ENCODE data around the gene DRP2. TPM values are rescaled to one million over a fixed set of nuclear protein-coding genes. Genes with fewer than 3 reads are reported as not detected.

The DRP2 gene
- total and polyA plus RNA-seq, 10 donors = under 0.01 to 0.17 (median 0.09) TPM; not detected in 5

DNA sequence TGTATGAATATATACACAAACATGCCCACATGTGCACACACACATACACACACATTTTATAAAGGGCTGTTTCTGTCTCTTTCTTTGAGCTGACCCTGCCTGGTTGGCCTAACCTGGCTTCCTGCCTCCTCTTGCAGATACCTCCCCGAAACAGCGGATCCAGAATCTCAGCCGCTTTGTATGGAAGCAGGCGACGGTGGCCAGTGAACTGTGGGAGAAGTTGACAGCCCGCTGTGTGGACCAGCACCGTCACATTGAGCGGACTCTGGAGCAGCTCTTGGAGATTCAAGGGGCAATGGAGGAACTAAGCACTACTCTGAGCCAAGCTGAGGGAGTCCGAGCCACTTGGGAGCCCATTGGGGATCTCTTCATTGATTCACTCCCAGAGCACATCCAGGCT, 21.9 kb downstream of the DRP2 start:
- no peaks in the 10 kb centered on the region for H3K36me3 ChIP-seq
- WGBS, 5 donors = 87 to 100% (median 95%) methylated on average over 3 to 9 of the region's 9 CpGs
- intact Hi-C loops (cut with DNase I; ENCODE audit: low total_unique reads) = no loop called here
- H3K4me1 ChIP-seq = no peaks in the 10 kb centered on the region
- H3K9me3 ChIP-seq = no peaks in the 10 kb centered on the region
- no peak for TF ChIP-seq POLR2AphosphoS5 (IDR thresholded peaks at IDR 0.05)
- no peak for TF ChIP-seq POLR2A (IDR thresholded peaks at IDR 0.05)
- TF ChIP-seq, protein P1, sequence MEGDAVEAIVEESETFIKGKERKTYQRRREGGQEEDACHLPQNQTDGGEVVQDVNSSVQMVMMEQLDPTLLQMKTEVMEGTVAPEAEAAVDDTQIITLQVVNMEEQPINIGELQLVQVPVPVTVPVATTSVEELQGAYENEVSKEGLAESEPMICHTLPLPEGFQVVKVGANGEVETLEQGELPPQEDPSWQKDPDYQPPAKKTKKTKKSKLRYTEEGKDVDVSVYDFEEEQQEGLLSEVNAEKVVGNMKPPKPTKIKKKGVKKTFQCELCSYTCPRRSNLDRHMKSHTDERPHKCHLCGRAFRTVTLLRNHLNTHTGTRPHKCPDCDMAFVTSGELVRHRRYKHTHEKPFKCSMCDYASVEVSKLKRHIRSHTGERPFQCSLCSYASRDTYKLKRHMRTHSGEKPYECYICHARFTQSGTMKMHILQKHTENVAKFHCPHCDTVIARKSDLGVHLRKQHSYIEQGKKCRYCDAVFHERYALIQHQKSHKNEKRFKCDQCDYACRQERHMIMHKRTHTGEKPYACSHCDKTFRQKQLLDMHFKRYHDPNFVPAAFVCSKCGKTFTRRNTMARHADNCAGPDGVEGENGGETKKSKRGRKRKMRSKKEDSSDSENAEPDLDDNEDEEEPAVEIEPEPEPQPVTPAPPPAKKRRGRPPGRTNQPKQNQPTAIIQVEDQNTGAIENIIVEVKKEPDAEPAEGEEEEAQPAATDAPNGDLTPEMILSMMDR (IDR thresholded peaks at IDR 0.05 in 8 of 11, conservative IDR thresholded peaks at IDR 0.05 in 3 of 11) = no peak
- no peaks in the 10 kb centered on the region for H3K27me3 ChIP-seq (replicated peaks in 1 of 7)
- H3K27ac ChIP-seq = no peak overlapping the region
- DNase-seq = no peak
- no peak overlapping the region for H3K4me3 ChIP-seq

DNA sequence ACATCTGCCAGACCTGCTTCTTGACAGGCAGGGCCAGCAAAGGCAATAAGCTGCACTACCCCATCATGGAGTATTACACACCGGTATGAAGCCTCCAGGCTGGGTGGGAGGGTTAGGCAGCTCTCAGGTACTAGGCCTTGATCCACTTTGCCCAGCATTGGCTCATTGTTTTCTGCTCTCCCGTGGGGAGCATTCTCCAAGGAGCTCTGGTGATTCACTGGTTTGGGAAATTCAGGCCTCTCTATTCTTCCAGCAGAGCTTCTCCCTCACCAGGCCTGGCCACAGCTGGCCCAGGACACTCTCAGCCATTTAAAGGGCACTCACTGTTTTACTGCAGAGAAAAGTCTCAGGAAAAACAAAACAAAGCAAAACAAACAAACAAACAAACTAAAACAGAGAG, 33.0 kb downstream of the DRP2 start:
- 39 to 91% (median 86%) methylated on average over 2 of the region's 2 CpGs for WGBS, 5 donors
- intact Hi-C loops (cut with DNase I; ENCODE audit: low total_unique reads) = no loop called here

DNA sequence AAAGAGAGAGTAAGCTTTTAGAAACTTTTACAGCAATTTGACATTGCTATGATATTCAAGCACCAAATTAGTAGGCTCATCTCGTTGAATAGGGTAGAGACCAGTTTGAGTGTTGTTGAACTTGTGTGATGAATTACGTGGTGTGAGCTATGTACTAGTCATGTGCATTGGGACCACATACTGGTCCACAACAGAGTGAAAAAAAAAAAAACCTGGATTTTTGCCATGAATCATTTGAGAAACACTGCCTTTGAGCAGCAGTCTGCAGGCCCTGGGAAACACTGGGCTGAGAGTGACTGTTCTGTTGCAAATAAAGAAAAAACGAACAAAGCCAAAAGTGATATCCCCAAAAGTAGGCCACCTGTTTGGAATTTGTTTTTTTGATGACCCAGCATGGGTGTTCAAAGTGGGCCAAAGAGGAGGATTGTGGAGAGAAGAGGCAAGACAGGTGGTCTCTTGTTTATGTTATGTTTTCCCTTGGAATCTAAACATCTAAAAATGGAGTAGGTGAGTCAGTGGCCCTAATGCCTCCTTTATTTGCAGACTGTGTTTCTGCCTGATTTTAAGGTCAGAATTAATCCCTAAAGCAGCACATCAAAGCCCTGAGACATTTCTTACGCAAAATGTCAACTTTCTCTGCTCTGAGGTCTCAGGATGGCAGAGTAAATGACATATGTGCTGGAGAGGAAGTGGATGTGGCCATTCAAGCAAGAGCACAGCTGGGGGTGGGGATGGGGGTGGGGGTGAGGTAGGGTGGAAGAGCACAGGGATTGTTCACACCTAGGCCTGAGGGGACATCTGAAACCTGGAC, 38.1 kb downstream of the DRP2 start:
- Histone ChIP-seq H3K27me3 (replicated peaks in 1 of 7) (peaks cover 0 to 7% (median 0%) of the 10 kb centered on the region in 7 donors), H3K27ac (no peak overlapping the region), H3K4me1 (no peaks in the 10 kb centered on the region), H3K9me3 (no peaks in the 10 kb centered on the region), H3K4me3 (no peak overlapping the region), H3K36me3 (no peaks in the 10 kb centered on the region)
- intact Hi-C loops (cut with DNase I; ENCODE audit: low total_unique reads) = no loop called here
- WGBS, 5 donors = 68 to 85% (median 79%) methylated on average over 4 of the region's 4 CpGs
- DNase-seq = no peak
- TF ChIP-seq POLR2A (IDR thresholded peaks at IDR 0.05) (no peak), POLR2AphosphoS5 (IDR thresholded peaks at IDR 0.05) (no peak)
- TF ChIP-seq, protein P1 (IDR thresholded peaks at IDR 0.05 in 8 of 11, conservative IDR thresholded peaks at IDR 0.05 in 3 of 11) = no peak

More for the DNA sequence above, 33.0 kb downstream of the DRP2 start:
- DNase-seq = no peak
- TF ChIP-seq POLR2AphosphoS5 (IDR thresholded peaks at IDR 0.05) (no peak), POLR2A (IDR thresholded peaks at IDR 0.05) (no peak)
- TF ChIP-seq, protein P1 (IDR thresholded peaks at IDR 0.05 in 8 of 11, conservative IDR thresholded peaks at IDR 0.05 in 3 of 11) = no peak
- no peak overlapping the region for H3K4me3 ChIP-seq
- no peaks in the 10 kb centered on the region for H3K4me1 ChIP-seq
- no peaks in the 10 kb centered on the region for H3K36me3 ChIP-seq
- H3K9me3 ChIP-seq = no peaks in the 10 kb centered on the region
- no peak overlapping the region for H3K27ac ChIP-seq
- peaks cover 0 to 7% (median 0%) of the 10 kb centered on the region in 7 donors for H3K27me3 ChIP-seq (replicated peaks in 1 of 7)

DNA sequence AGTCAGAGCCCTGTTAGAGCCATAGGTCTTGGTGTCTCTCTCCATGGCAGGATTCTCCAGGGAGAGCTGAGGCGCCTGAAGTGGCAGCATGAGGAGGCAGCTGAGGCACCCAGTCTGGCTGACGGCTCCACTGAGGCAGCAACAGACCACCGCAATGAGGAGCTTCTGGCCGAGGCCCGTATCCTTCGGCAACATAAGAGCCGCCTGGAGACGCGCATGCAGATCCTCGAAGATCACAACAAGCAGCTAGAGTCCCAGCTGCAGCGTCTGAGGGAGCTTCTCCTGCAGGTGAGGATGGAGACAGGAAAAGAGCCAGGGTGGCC, 38.6 kb downstream of the DRP2 start:
- TF ChIP-seq POLR2AphosphoS5 (IDR thresholded peaks at IDR 0.05) (no peak), POLR2A (IDR thresholded peaks at IDR 0.05) (no peak)
- TF ChIP-seq, protein P1 (IDR thresholded peaks at IDR 0.05 in 8 of 11, conservative IDR thresholded peaks at IDR 0.05 in 3 of 11) = no peak
- 80 to 99% (median 90%) methylated on average over 1 to 11 of the region's 11 CpGs for WGBS, 5 donors
- Histone ChIP-seq H3K4me3 (no peak overlapping the region), H3K27me3 (replicated peaks in 1 of 7) (peaks cover 0 to 7% (median 0%) of the 10 kb centered on the region in 7 donors), H3K27ac (no peak overlapping the region), H3K9me3 (no peaks in the 10 kb centered on the region), H3K4me1 (no peaks in the 10 kb centered on the region), H3K36me3 (no peaks in the 10 kb centered on the region)
- intact Hi-C loops (cut with DNase I; ENCODE audit: low total_unique reads) = no loop called here
- DNase-seq = no peak

Measured in spleen (tissue), 11 donors.